Smooth muscle cell (in vitro differentiated cells): Measurements from ENCODE around the gene CCT3. TPM values are rescaled to one million over a fixed set of nuclear protein-coding genes. Genes with fewer than 3 reads are reported as not detected.

Source experiments
- DNase-seq: peaks from one replicate; lab custom pipeline; 2025; ENCODE audit not compliant: unreplicated experiment; lab: John Stamatoyannopoulos, UW
- H2AFZ ChIP-seq: fragments of 200-600 bp; sonication (generic); 2 replicates; pipeline ENCODE4 v1.6.0; 2016; ENCODE audit warnings: antibody characterized with exemption, low read depth, mild to moderate bottlenecking
- H3F3A ChIP-seq: fragments of 200-600 bp; sonication (generic); 2 replicates; pipeline ENCODE4 v1.6.0; 2017; ENCODE audit warnings: antibody characterized with exemption, low read depth
- H3K27ac ChIP-seq: fragments of 200-600 bp; sonication (generic); 2 replicates; pipeline ENCODE4 v1.5.1; 2016; ENCODE audit warnings: low read depth, mild to moderate bottlenecking
- H3K27me3 ChIP-seq: fragments of 200-600 bp; sonication (generic); 2 replicates; pipeline ENCODE4 v1.6.1; 2016; ENCODE audit warnings: low read depth, mild to moderate bottlenecking
- H3K36me3 ChIP-seq: fragments of 200-600 bp; sonication (generic); 2 replicates; pipeline ENCODE4 v1.5.1; 2016; ENCODE audit warnings: low read depth
- H3K4me1 ChIP-seq: fragments of 200-600 bp; sonication (generic); 2 replicates; pipeline ENCODE4 v1.5.1; 2016; ENCODE audit warnings: low read depth
- H3K4me2 ChIP-seq: fragments of 200-600 bp; sonication (generic); 2 replicates; pipeline ENCODE4 v1.6.0; 2016; ENCODE audit warnings: mild to moderate bottlenecking
- H3K4me3 ChIP-seq: fragments of 200-600 bp; sonication (generic); 2 replicates; pipeline ENCODE4 v1.5.1; 2016; ENCODE audit warnings: mild to moderate bottlenecking
- H3K79me2 ChIP-seq: fragments of 200-600 bp; sonication (generic); 2 replicates; pipeline ENCODE4 v1.6.0; 2016; ENCODE audit warnings: low read depth, mild to moderate bottlenecking
- H3K9ac ChIP-seq: fragments of 200-600 bp; sonication (generic); 2 replicates; pipeline ENCODE4 v1.6.0; 2016; ENCODE audit warnings: low read depth
- H3K9me3 ChIP-seq: fragments of 200-600 bp; sonication (generic); replicated peaks from 2 replicates; pipeline ENCODE4 v1.5.1; 2016; ENCODE audit warnings: low read depth
- H4K20me1 ChIP-seq: fragments of 200-600 bp; sonication (generic); 2 replicates; pipeline ENCODE4 v1.6.0; 2016; ENCODE audit warnings: low read depth
- WGBS: methylation state at CpG from one replicate; pipeline ENCODE4 v1.1.7; 2016; ENCODE audit warnings: low lambda C conversion rate; 5-methylcytosine and 5-hydroxymethylcytosine counted together
- polyA plus RNA-seq: library from polyadenylated mRNA; unstranded; fragments of >200 nt; fragmentation: Nextera tagmentation; extraction: Ambion mirVana; gene quantifications from 2 replicates; pipeline ENCODE4 v1.2.1, GENCODE V29; 2016
- total RNA-seq: library from RNA; depleted of rRNA; stranded (reverse); fragments of >200 nt; gene quantifications from 2 replicates; pipeline ENCODE4 v1.2.3, GENCODE V29; 2014
- TF ChIP-seq, protein P1 (sequence below): fragments of 200-600 bp; sonication (generic); IDR thresholded peaks from 2 replicates; pipeline ENCODE4 v1.5.1; 2017; ENCODE audit warnings: borderline replicate concordance, mild to moderate bottlenecking, antibody characterized with exemption; ENCODE audit not compliant: insufficient read depth, poor library complexity, severe bottlenecking

CCT3 gene
- total and polyA plus RNA-seq, 2 experiments from 2014 or later, result 147 to 179 TPM

GRCh38 chr1:156383023-156383422 lies 44.9 kb upstream of the CCT3 start:
- peaks cover 7% of the 10 kb centered on the region for H3K27me3 ChIP-seq
- no peak overlapping the region for H3K4me2 ChIP-seq
- no peak overlapping the region for H3K27ac ChIP-seq
- no peaks in the 10 kb centered on the region for H3K36me3 ChIP-seq
- H3K4me1 ChIP-seq, result peaks cover 3% of the 10 kb centered on the region
- H2AFZ ChIP-seq, result no peak overlapping the region
- H3K9me3 ChIP-seq, result no peaks in the 10 kb centered on the region
- WGBS, result 48% methylated on average over 9 of the region's 9 CpGs
- H4K20me1 ChIP-seq, result no peaks in the 10 kb centered on the region
- no peak overlapping the region for H3K4me3 ChIP-seq
- peak; percentile 5 for DNase-seq
- no peaks in the 10 kb centered on the region for H3K79me2 ChIP-seq
- no peak overlapping the region for H3K9ac ChIP-seq
- TF ChIP-seq, protein P1, sequence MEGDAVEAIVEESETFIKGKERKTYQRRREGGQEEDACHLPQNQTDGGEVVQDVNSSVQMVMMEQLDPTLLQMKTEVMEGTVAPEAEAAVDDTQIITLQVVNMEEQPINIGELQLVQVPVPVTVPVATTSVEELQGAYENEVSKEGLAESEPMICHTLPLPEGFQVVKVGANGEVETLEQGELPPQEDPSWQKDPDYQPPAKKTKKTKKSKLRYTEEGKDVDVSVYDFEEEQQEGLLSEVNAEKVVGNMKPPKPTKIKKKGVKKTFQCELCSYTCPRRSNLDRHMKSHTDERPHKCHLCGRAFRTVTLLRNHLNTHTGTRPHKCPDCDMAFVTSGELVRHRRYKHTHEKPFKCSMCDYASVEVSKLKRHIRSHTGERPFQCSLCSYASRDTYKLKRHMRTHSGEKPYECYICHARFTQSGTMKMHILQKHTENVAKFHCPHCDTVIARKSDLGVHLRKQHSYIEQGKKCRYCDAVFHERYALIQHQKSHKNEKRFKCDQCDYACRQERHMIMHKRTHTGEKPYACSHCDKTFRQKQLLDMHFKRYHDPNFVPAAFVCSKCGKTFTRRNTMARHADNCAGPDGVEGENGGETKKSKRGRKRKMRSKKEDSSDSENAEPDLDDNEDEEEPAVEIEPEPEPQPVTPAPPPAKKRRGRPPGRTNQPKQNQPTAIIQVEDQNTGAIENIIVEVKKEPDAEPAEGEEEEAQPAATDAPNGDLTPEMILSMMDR, result peak; percentile 69
- no peaks in the 10 kb centered on the region for H3F3A ChIP-seq

DNA sequence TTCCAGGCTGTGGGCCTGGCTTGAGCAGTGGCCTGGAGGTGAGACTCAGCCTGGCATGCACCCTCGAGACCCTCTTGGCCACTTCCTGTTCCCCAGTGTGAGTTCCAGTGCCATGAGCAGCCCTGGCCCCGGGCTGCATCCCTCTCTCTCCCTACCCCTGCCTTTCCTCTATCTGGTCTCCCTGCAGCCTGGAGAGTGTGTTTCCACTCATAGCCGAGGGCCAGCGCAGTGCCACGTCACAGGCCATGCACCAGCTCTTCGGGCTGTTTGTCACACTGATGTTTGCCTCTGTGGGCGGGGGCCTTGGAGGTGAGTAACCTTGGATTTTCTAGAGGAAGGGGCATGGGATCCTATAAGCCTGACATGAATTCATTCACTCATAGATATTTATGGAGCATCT lies 44.5 kb upstream of the CCT3 start:
- Histone ChIP-seq H3K9me3 (no peaks in the 10 kb centered on the region), H3K4me2 (no peak overlapping the region), H3K4me1 (no peaks in the 10 kb centered on the region), H3K36me3 (no peaks in the 10 kb centered on the region), H3F3A (no peaks in the 10 kb centered on the region), H3K79me2 (no peaks in the 10 kb centered on the region), H3K27me3 (peaks cover 3% of the 10 kb centered on the region), H2AFZ (no peak overlapping the region), H4K20me1 (no peaks in the 10 kb centered on the region), H3K27ac (no peak overlapping the region), H3K4me3 (no peak overlapping the region), H3K9ac (no peak overlapping the region)
- TF ChIP-seq, protein P1, result no peak
- 73% methylated on average over 7 of the region's 7 CpGs for WGBS
- DNase-seq, result no peak

DNA sequence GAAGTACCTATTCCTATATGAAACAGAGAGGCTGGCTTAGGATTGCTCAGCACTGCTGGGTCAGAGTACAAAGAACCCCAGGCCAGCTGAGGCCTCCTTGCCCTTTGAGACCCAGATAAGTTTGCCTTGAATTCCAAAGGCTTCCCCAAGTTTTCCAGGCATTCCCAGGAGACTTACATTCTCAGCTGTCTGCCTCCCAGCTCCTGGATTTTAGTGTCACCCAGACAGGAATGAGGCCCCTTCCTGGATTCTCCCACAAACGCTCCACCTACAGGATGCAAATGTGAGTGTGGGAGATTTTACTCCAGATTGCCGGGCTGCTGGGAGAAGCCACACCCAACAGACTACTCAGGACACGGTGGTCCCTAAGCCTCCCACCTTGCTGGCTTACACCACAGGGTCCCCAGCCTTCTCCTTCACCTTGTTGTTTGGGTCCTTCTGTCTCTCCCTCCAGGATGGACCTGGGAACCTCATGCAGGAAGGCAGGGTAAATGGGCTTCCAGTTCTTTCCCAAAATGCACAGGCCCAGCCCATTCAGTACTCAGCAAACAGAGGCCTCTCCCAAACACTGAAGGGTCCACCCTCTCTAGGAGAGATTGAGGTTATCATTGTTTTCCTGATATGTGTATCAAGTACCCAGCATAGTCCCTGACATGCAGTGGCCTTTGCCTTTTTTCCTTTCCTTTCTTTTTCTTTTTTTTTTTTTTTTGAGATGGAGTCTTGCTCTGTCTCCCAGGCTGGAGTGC lies 41.5 kb upstream of the CCT3 start:
- DNase-seq, result no peak
- Histone ChIP-seq H3K4me1 (no peaks in the 10 kb centered on the region), H3K36me3 (no peaks in the 10 kb centered on the region), H3K4me2 (peak overlapping the region; percentile 48), H3K9ac (no peak overlapping the region), H3K27me3 (no peaks in the 10 kb centered on the region), H3K9me3 (no peaks in the 10 kb centered on the region), H3K27ac (no peak overlapping the region), H4K20me1 (no peaks in the 10 kb centered on the region), H2AFZ (no peak overlapping the region), H3K79me2 (no peaks in the 10 kb centered on the region), H3F3A (no peaks in the 10 kb centered on the region), H3K4me3 (no peak overlapping the region)
- 9% methylated on average over 3 of the region's 3 CpGs for WGBS
- TF ChIP-seq, protein P1, result no peak

GRCh38 chr1:156378557-156378956 lies 40.5 kb upstream of the CCT3 start:
- DNase-seq, result no peak
- Histone ChIP-seq H3K9me3 (no peaks in the 10 kb centered on the region), H2AFZ (no peak overlapping the region), H3K27ac (no peak overlapping the region), H3K27me3 (no peaks in the 10 kb centered on the region), H3K4me3 (no peak overlapping the region), H3K9ac (no peak overlapping the region), H3F3A (no peaks in the 10 kb centered on the region), H3K79me2 (no peaks in the 10 kb centered on the region), H3K4me1 (no peaks in the 10 kb centered on the region), H3K36me3 (no peaks in the 10 kb centered on the region), H3K4me2 (no peak overlapping the region), H4K20me1 (no peaks in the 10 kb centered on the region)
- WGBS, result 54% methylated on average over 6 of the region's 6 CpGs
- TF ChIP-seq, protein P1, result no peak
